ENCODE results near the gene NCOR2. TPM values are rescaled to one million over a fixed set of nuclear protein-coding genes. Genes with fewer than 3 reads are reported as not detected.

NCOR2 gene
- total RNA-seq, 2 donors from 2014 or later: 228 to 229 TPM

- H3K27ac ChIP-seq: no peak overlapping the region
- H3K9me3 ChIP-seq: no peaks in the 10 kb centered on the region
- H3K4me3 ChIP-seq: no peak overlapping the region
- TF ChIP-seq CTCF (IDR thresholded peaks at IDR 0.05): no peak
- no peaks in the 10 kb centered on the region for H3K36me3 ChIP-seq
- DNase-seq (ENCODE audit: low spot score): no peak
- no peak for ATAC-seq (ENCODE audit: insufficient number of reproducible peaks, low FRiP score, low read depth)
- peaks cover 43 to 64% of the 10 kb centered on the region in 2 donors for H3K4me1 ChIP-seq (ENCODE audit: control insufficient read depth in 1 of 2, low read depth in 2 of 2)
- no peaks in the 10 kb centered on the region for H3K27me3 ChIP-seq (replicated peaks; ENCODE audit: insufficient read depth)
Measured at GRCh38 chr12:124543052-124543589, 24.3 kb downstream of the NCOR2 start.

DNA sequence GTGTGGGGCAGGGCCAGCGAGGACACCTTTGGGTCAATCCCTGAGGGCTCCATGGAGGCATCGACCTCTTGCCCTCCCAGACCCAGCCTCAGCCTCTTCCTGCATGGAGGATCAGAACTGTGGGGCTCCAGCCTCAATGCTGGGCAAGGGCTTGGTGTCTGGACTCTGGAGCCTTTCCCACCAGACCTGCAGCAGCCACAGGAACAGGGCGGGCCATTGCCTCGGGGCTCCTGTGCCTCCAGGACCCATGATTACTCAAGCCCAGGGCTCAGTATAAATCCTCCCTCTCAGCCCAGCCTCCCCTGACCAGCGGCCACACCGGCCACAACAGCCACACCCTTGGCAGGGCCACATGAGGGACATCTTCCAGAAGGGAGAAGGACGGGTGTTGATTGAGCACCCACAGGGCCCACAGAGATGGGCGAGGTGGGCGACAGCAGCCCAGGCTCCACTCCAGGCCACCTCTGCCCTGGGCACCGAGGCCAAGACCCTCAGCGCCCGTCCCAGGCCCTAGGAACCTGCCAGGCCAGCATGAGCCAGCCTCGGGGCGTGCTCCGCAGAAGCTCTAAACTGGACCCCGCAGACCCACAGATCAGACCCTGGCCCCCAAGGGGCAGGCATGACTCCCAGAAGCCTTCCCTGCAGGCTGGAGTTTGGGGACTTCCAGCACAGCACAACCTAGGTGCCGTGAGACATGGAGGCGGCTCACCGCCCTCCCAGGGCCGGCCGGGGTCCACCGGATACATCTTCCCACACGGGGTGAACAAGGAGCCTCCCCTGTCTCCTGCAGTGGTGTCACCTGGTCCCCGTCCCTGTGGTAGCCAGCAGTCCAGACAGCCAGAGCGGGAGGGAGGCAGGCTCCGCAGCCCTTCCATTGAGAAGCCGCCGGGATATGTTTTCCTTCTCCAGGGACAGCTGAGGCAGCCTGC lies 25.1 kb downstream of the NCOR2 start:
- no peak overlapping the region for H3K4me3 ChIP-seq
- no peak overlapping the region for H3K27ac ChIP-seq
- peaks cover 50 to 69% of the 10 kb centered on the region in 2 donors for H3K4me1 ChIP-seq (ENCODE audit: control insufficient read depth in 1 of 2, low read depth in 2 of 2)
- TF ChIP-seq CTCF (IDR thresholded peaks at IDR 0.05): no peak
- H3K27me3 ChIP-seq (replicated peaks; ENCODE audit: insufficient read depth): no peaks in the 10 kb centered on the region
- DNase-seq (ENCODE audit: low spot score): no peak
- no peaks in the 10 kb centered on the region for H3K9me3 ChIP-seq
- H3K36me3 ChIP-seq: no peaks in the 10 kb centered on the region
- no peak for ATAC-seq (ENCODE audit: insufficient number of reproducible peaks, low FRiP score, low read depth)

DNA sequence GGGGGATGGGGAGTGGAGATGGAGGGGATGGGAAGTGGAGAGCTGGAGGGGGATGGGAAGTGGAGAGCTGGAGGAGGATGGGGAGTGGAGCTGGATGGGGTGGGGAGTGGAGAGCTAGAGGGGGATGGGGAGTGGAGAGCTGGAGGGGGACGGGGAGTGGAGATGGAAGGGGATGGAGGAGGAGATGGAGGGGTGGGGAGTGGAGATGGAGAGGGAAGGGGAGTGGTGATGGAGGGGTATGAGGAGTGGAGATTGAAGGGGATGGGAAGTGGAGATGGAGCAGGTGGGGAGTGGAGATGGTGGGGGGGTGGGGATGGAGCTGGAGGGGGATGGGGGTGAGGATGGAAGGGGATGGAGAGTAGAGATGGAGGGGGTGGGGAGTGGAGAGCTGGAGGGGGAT lies 26.1 kb downstream of the NCOR2 start:
- Histone ChIP-seq H3K4me3 (no peak overlapping the region), H3K4me1 (ENCODE audit: control insufficient read depth in 1 of 2, low read depth in 2 of 2) (peaks cover 51 to 73% of the 10 kb centered on the region in 2 donors), H3K27ac (no peak overlapping the region), H3K36me3 (no peaks in the 10 kb centered on the region), H3K9me3 (no peaks in the 10 kb centered on the region), H3K27me3 (replicated peaks; ENCODE audit: insufficient read depth) (no peaks in the 10 kb centered on the region)
- no peak for ATAC-seq (ENCODE audit: insufficient number of reproducible peaks, low FRiP score, low read depth)
- no peak for TF ChIP-seq CTCF (IDR thresholded peaks at IDR 0.05)
- DNase-seq (ENCODE audit: low spot score): no peak

GRCh38 chr12:124539084-124540041 lies 28.0 kb downstream of the NCOR2 start:
- peaks cover 50 to 57% of the 10 kb centered on the region in 2 donors for H3K4me1 ChIP-seq (ENCODE audit: control insufficient read depth in 1 of 2, low read depth in 2 of 2)
- no peak for TF ChIP-seq CTCF (IDR thresholded peaks at IDR 0.05)
- no peak overlapping the region for H3K27ac ChIP-seq
- DNase-seq (ENCODE audit: low spot score) (no peak), ATAC-seq (ENCODE audit: insufficient number of reproducible peaks, low FRiP score, low read depth) (no peak)
- no peak overlapping the region for H3K4me3 ChIP-seq
- H3K9me3 ChIP-seq: no peaks in the 10 kb centered on the region
- peaks cover 3% of the 10 kb centered on the region for H3K36me3 ChIP-seq
- no peaks in the 10 kb centered on the region for H3K27me3 ChIP-seq (replicated peaks; ENCODE audit: insufficient read depth)

Measured in thoracic aorta (tissue), 2 donors.